Measurements from ENCODE around the gene FNDC1. TPM values are rescaled to one million over a fixed set of nuclear protein-coding genes. Genes with fewer than 3 reads are reported as not detected.

Gene FNDC1
- total RNA-seq, 2 donors from 2014 or later, result 4.1 to 5.3 TPM

DNA sequence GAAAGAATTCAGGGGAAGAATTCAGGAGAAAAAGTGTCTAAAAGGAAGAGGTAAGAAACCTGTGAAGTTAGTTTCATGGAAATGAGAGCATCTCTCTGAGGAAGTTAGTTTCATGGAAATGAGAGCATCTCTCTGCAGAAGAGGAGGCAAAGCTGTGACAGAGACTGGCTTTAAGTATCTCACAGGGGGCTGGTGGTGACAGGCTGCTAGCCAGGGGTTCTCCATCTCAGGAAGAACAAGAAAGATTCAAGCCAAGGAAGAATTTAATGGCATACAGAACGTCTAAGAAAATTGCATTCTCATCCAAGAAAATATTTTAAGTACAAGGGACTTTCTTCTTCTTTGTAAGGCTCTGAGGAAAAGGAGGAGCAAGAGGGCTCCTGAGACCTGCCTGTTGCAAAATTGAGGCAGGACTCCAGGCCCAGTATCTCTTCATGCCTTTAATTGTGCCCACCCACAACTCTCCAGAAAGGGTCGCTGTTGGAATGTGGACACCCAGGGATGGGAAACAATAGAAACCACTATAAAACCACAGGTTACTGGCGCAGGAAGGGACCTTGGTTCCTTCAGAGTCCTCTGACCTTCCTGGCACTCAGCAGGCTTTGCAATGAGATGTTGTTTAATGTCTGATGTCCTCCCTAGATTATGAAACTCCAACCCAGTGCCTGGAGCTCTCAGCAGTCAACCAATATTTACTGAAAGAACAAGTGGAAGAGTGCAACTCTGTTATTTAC is 136.8 kb downstream of the FNDC1 start:
- H3K27ac ChIP-seq, result no peak overlapping the region
- no peak overlapping the region for H3K4me3 ChIP-seq
- H3K4me1 ChIP-seq (ENCODE audit: control insufficient read depth in 1 of 2, low read depth in 2 of 2), result peaks cover 4 to 30% of the 10 kb centered on the region in 2 donors
- H3K27me3 ChIP-seq (replicated peaks; ENCODE audit: insufficient read depth), result no peaks in the 10 kb centered on the region
- DNase-seq (ENCODE audit: low spot score) (no peak), ATAC-seq (ENCODE audit: insufficient number of reproducible peaks, low FRiP score, low read depth) (no peak)
- no peak for TF ChIP-seq CTCF (IDR thresholded peaks at IDR 0.05)
- no peaks in the 10 kb centered on the region for H3K36me3 ChIP-seq
- H3K9me3 ChIP-seq, result no peaks in the 10 kb centered on the region

DNA sequence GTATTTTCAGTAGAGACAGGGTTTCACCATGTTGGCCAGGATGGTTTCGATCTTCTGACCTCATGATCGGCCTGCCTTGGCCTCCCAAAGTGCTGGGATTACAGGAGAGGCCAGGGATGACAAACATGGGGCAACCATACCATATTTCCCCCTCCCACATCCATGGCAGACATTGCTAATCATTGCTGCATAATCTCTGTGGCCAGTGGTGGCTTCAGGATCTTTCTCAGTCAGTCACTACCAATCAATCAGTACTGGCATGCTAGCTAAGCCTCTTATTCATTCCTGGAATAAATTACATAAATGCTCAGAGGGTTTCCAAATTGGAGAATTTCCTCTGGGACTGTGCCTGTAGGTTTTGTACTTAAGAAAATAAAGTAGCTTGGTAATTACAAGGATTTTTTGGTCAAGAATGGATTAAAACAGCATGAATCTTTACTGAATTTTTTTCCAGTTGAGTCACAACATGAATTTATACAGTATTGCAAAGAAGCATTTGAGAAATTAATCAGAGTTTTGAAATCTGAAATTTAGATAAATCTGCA is 138.1 kb downstream of the FNDC1 start:
- no peaks in the 10 kb centered on the region for H3K27me3 ChIP-seq (replicated peaks; ENCODE audit: insufficient read depth)
- peaks cover 7 to 44% of the 10 kb centered on the region in 2 donors for H3K4me1 ChIP-seq (ENCODE audit: control insufficient read depth in 1 of 2, low read depth in 2 of 2)
- H3K4me3 ChIP-seq, result no peak overlapping the region
- H3K27ac ChIP-seq, result peak overlapping the region in 1 of 2 donors; percentile 69
- H3K36me3 ChIP-seq, result no peaks in the 10 kb centered on the region
- no peak for ATAC-seq (ENCODE audit: insufficient number of reproducible peaks, low FRiP score, low read depth)
- DNase-seq (ENCODE audit: low spot score), result no peak
- no peaks in the 10 kb centered on the region for H3K9me3 ChIP-seq
- no peak for TF ChIP-seq CTCF (IDR thresholded peaks at IDR 0.05)

DNA sequence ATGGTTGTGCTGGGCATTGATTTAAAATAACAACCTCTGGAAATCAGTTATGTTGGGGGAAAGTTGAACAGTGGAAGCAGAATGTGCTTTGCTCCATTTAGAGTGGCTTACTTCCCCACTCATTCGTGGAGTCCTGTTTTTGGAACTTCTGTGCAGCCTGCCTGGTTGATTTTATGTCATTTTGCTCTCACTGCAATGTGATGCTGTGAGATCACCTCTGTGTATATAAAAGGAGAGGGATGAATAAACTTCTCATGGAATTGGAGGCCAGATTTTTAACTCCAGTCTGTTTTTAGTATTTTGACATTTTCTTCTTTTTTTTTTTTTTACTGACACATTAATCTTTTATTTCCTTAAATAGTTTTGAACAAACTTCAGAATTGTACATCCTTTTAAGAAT is 139.0 kb downstream of the FNDC1 start:
- no peaks in the 10 kb centered on the region for H3K9me3 ChIP-seq
- TF ChIP-seq CTCF (IDR thresholded peaks at IDR 0.05), result no peak
- peaks cover 11 to 52% of the 10 kb centered on the region in 2 donors for H3K4me1 ChIP-seq (ENCODE audit: control insufficient read depth in 1 of 2, low read depth in 2 of 2)
- DNase-seq (ENCODE audit: low spot score), result no peak
- ATAC-seq (ENCODE audit: insufficient number of reproducible peaks, low FRiP score, low read depth), result peak; percentile 52
- peak overlapping the region; percentile 57 to 69 for H3K27ac ChIP-seq
- no peak overlapping the region for H3K4me3 ChIP-seq
- no peaks in the 10 kb centered on the region for H3K36me3 ChIP-seq
- H3K27me3 ChIP-seq (replicated peaks; ENCODE audit: insufficient read depth), result no peaks in the 10 kb centered on the region

- Histone ChIP-seq H3K4me3 (no peak overlapping the region), H3K36me3 (no peaks in the 10 kb centered on the region), H3K27me3 (replicated peaks; ENCODE audit: insufficient read depth) (no peaks in the 10 kb centered on the region), H3K4me1 (ENCODE audit: control insufficient read depth in 1 of 2, low read depth in 2 of 2) (peaks cover 11 to 54% of the 10 kb centered on the region in 2 donors), H3K9me3 (no peaks in the 10 kb centered on the region), H3K27ac (peak overlapping the region; percentile 57 to 69)
- ATAC-seq (ENCODE audit: insufficient number of reproducible peaks, low FRiP score, low read depth), result no peak
- DNase-seq (ENCODE audit: low spot score), result no peak
- TF ChIP-seq CTCF (IDR thresholded peaks at IDR 0.05), result no peak
Observed at GRCh38 chr6:159309723-159310122, 140.5 kb downstream of the FNDC1 start.

- peak; percentile 18 for TF ChIP-seq CTCF (IDR thresholded peaks at IDR 0.05)
- DNase-seq (ENCODE audit: low spot score) (no peak), ATAC-seq (ENCODE audit: insufficient number of reproducible peaks, low FRiP score, low read depth) (no peak)
- peaks cover 11 to 54% of the 10 kb centered on the region in 2 donors for H3K4me1 ChIP-seq (ENCODE audit: control insufficient read depth in 1 of 2, low read depth in 2 of 2)
- no peaks in the 10 kb centered on the region for H3K27me3 ChIP-seq (replicated peaks; ENCODE audit: insufficient read depth)
- H3K36me3 ChIP-seq, result no peaks in the 10 kb centered on the region
- H3K27ac ChIP-seq, result peak overlapping the region; percentile 46 to 56
- no peak overlapping the region for H3K4me3 ChIP-seq
- H3K9me3 ChIP-seq, result no peaks in the 10 kb centered on the region
Observed at GRCh38 chr6:159311618-159312017, 142.4 kb downstream of the FNDC1 start.

Measured in thoracic aorta (tissue), 2 donors.